SK-N-SH treated with all-trans-retinoic acid at 6 μM for 48 hours (cell line): ENCODE measurements around the gene TMEM94.

Source experiments
- ATAC-seq: fragments of 200-7000 bp; cut with Tn5 transposase; 3 replicates; pipeline ENCODE4 v1.9.1; 2020; ENCODE audit warnings: mild to moderate bottlenecking, moderate library complexity
- ARNTL ChIP-seq: fragments of 450-650 bp; formaldehyde crosslinking; IDR thresholded peaks from 2 replicates; pipeline ENCODE4 v1.5.0; 2020; ENCODE audit warnings: low read depth, mild to moderate bottlenecking, moderate library complexity, borderline replicate concordance
- BACH2 ChIP-seq: fragments of 250-450 bp; sonication (Bioruptor Pico); IDR thresholded peaks from 2 replicates; pipeline ENCODE4 v1.9.0; 2021; ENCODE audit warnings: mild to moderate bottlenecking, borderline replicate concordance
- CSDC2 ChIP-seq: fragments of 250-450 bp; sonication (Bioruptor Pico); IDR thresholded peaks from 2 replicates; pipeline ENCODE4 v1.5.0; 2020; ENCODE audit warnings: mild to moderate bottlenecking, moderate library complexity
- ESRRG ChIP-seq: fragments of 250-450 bp; sonication (Bioruptor Pico); IDR thresholded peaks from 2 replicates; pipeline ENCODE4 v1.6.1; 2021; ENCODE audit warnings: mild to moderate bottlenecking
- ISL1 ChIP-seq: fragments of 250-450 bp; sonication (Bioruptor Pico); IDR thresholded peaks from 2 replicates; pipeline ENCODE4 v2.1.2; 2022; ENCODE audit warnings: mild to moderate bottlenecking, moderate library complexity
- OSR1 ChIP-seq: fragments of 250-450 bp; sonication (Bioruptor Pico); IDR thresholded peaks from 2 replicates; pipeline ENCODE4 v1.8.0; 2022; ENCODE audit warnings: moderate library complexity, mild to moderate bottlenecking, inconsistent platforms
- PPARA ChIP-seq: fragments of 250-450 bp; sonication (Bioruptor Pico); IDR thresholded peaks from 2 replicates; pipeline ENCODE4 v1.5.0; 2020; ENCODE audit warnings: mild to moderate bottlenecking, borderline replicate concordance
- RARB ChIP-seq: fragments of 250-450 bp; sonication (Bioruptor Pico); IDR thresholded peaks from 2 replicates; pipeline ENCODE4 v1.8.0; 2021; ENCODE audit warnings: mild to moderate bottlenecking, moderate library complexity
- SNAI2 ChIP-seq: fragments of 250-450 bp; sonication (Bioruptor Pico); IDR thresholded peaks from 2 replicates; pipeline ENCODE4 v1.5.0; 2020; ENCODE audit warnings: mild to moderate bottlenecking, moderate library complexity
- TCF4 ChIP-seq: fragments of 250-450 bp; sonication (Bioruptor Pico); IDR thresholded peaks from 2 replicates; pipeline ENCODE4 v1.8.0; 2021; ENCODE audit warnings: mild to moderate bottlenecking, moderate library complexity, borderline replicate concordance
- TOX ChIP-seq: fragments of 250-450 bp; sonication (Bioruptor Pico); IDR thresholded peaks from 2 replicates; pipeline ENCODE4 v1.8.0; 2021; ENCODE audit warnings: mild to moderate bottlenecking, moderate library complexity, borderline replicate concordance
- ZC3H10 ChIP-seq: fragments of 250-450 bp; sonication (Bioruptor Pico); IDR thresholded peaks from 2 replicates; pipeline ENCODE4 v1.5.1; 2021; ENCODE audit warnings: mild to moderate bottlenecking, moderate library complexity
- ZFP3 ChIP-seq: fragments of 250-450 bp; sonication (Bioruptor Pico); IDR thresholded peaks from 2 replicates; pipeline ENCODE4 v1.5.0; 2020; ENCODE audit warnings: mild to moderate bottlenecking, moderate library complexity
- ZFP30 ChIP-seq: fragments of 450-650 bp; formaldehyde crosslinking; IDR thresholded peaks from 2 replicates; pipeline ENCODE4 v1.5.0; 2022; ENCODE audit warnings: mild to moderate bottlenecking, moderate library complexity
- ZNF565 ChIP-seq: fragments of 450-650 bp; formaldehyde crosslinking; conservative IDR thresholded peaks from 2 replicates; pipeline ENCODE4 v1.5.0; 2020; ENCODE audit warnings: low read depth, mild to moderate bottlenecking, moderate library complexity
- ZNF70 ChIP-seq: fragments of 450-650 bp; formaldehyde crosslinking; IDR thresholded peaks from 2 replicates; pipeline ENCODE4 v1.5.0; 2020; ENCODE audit warnings: mild to moderate bottlenecking, moderate library complexity
- ZNF8 ChIP-seq: fragments of 450-650 bp; formaldehyde crosslinking; IDR thresholded peaks from 2 replicates; pipeline ENCODE4 v1.5.0; 2020; ENCODE audit warnings: mild to moderate bottlenecking, moderate library complexity
- TF ChIP-seq, protein P1 (sequence below): fragments of 250-450 bp; sonication (Bioruptor Pico); IDR thresholded peaks from 2 replicates; pipeline ENCODE4 v1.5.0; 2020; ENCODE audit warnings: mild to moderate bottlenecking, moderate library complexity
- TF ChIP-seq, protein P2 (sequence below): fragments of 250-450 bp; sonication (Bioruptor Pico); IDR thresholded peaks from 2 replicates; pipeline ENCODE4 v1.8.0; 2020; ENCODE audit warnings: mild to moderate bottlenecking, moderate library complexity, borderline replicate concordance
- TF ChIP-seq, protein P3 (sequence below): fragments of 250-450 bp; sonication (Bioruptor Pico); IDR thresholded peaks from 2 replicates; pipeline ENCODE4 v1.5.1; 2020; ENCODE audit warnings: low read depth, mild to moderate bottlenecking, moderate library complexity
- TF ChIP-seq, protein P4 (sequence below): fragments of 250-450 bp; sonication (Bioruptor Pico); IDR thresholded peaks from 2 replicates; pipeline ENCODE4 v1.5.1; 2021; ENCODE audit warnings: mild to moderate bottlenecking, moderate library complexity

TMEM94 gene

DNA sequence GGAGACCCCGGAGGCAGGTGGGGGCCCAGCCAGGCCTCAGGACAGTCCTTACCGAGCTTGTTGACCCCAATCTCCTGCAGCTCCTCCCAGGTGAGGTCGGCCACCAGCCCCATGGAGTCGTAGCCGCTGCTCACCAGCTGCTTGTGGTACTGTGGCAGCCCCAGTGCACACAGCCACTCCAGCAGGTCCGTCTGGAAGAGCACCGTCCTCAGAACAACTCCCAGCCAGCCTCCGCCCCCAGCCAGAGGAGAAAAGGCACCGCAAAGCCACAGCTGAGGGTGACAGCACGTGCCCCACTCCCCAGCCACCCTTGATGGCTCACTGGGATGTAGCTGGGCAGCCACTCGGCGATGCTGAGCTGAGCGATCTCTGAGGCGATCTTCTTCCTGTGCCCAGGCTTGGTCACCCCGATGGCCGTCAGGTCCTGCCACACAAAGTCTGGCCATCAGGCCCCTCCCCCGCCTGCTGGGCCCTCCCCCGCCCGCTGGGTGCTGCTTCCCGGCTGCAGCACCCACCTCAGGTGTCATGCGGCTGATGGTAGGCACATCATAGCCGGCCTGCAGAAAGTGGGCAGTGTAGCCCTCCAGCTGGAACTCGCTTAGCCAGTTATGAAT, 47.0 kb downstream of the TMEM94 start:
- TF ChIP-seq, protein P1, sequence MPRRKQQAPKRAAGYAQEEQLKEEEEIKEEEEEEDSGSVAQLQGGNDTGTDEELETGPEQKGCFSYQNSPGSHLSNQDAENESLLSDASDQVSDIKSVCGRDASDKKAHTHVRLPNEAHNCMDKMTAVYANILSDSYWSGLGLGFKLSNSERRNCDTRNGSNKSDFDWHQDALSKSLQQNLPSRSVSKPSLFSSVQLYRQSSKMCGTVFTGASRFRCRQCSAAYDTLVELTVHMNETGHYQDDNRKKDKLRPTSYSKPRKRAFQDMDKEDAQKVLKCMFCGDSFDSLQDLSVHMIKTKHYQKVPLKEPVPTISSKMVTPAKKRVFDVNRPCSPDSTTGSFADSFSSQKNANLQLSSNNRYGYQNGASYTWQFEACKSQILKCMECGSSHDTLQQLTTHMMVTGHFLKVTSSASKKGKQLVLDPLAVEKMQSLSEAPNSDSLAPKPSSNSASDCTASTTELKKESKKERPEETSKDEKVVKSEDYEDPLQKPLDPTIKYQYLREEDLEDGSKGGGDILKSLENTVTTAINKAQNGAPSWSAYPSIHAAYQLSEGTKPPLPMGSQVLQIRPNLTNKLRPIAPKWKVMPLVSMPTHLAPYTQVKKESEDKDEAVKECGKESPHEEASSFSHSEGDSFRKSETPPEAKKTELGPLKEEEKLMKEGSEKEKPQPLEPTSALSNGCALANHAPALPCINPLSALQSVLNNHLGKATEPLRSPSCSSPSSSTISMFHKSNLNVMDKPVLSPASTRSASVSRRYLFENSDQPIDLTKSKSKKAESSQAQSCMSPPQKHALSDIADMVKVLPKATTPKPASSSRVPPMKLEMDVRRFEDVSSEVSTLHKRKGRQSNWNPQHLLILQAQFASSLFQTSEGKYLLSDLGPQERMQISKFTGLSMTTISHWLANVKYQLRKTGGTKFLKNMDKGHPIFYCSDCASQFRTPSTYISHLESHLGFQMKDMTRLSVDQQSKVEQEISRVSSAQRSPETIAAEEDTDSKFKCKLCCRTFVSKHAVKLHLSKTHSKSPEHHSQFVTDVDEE (CRISPR knock-in tag): no peak
- TF ChIP-seq OSR1 (CRISPR knock-in tag): no peak
- TF ChIP-seq ZNF70 (CRISPR knock-in tag): no peak
- no peak for TF ChIP-seq TCF4 (CRISPR knock-in tag)
- TF ChIP-seq SNAI2: no peak
- TF ChIP-seq RARB (CRISPR knock-in tag): no peak
- TF ChIP-seq ZC3H10 (CRISPR knock-in tag): no peak
- TF ChIP-seq, protein P2, sequence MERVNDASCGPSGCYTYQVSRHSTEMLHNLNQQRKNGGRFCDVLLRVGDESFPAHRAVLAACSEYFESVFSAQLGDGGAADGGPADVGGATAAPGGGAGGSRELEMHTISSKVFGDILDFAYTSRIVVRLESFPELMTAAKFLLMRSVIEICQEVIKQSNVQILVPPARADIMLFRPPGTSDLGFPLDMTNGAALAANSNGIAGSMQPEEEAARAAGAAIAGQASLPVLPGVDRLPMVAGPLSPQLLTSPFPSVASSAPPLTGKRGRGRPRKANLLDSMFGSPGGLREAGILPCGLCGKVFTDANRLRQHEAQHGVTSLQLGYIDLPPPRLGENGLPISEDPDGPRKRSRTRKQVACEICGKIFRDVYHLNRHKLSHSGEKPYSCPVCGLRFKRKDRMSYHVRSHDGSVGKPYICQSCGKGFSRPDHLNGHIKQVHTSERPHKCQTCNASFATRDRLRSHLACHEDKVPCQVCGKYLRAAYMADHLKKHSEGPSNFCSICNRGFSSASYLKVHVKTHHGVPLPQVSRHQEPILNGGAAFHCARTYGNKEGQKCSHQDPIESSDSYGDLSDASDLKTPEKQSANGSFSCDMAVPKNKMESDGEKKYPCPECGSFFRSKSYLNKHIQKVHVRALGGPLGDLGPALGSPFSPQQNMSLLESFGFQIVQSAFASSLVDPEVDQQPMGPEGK (CRISPR knock-in tag): no peak
- TF ChIP-seq, protein P3, sequence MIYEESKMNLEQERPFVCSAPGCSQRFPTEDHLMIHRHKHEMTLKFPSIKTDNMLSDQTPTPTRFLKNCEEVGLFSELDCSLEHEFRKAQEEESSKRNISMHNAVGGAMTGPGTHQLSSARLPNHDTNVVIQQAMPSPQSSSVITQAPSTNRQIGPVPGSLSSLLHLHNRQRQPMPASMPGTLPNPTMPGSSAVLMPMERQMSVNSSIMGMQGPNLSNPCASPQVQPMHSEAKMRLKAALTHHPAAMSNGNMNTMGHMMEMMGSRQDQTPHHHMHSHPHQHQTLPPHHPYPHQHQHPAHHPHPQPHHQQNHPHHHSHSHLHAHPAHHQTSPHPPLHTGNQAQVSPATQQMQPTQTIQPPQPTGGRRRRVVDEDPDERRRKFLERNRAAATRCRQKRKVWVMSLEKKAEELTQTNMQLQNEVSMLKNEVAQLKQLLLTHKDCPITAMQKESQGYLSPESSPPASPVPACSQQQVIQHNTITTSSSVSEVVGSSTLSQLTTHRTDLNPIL: no peak
- TF ChIP-seq ISL1 (CRISPR knock-in tag): no peak
- TF ChIP-seq CSDC2 (CRISPR knock-in tag): no peak
- TF ChIP-seq, protein P4, sequence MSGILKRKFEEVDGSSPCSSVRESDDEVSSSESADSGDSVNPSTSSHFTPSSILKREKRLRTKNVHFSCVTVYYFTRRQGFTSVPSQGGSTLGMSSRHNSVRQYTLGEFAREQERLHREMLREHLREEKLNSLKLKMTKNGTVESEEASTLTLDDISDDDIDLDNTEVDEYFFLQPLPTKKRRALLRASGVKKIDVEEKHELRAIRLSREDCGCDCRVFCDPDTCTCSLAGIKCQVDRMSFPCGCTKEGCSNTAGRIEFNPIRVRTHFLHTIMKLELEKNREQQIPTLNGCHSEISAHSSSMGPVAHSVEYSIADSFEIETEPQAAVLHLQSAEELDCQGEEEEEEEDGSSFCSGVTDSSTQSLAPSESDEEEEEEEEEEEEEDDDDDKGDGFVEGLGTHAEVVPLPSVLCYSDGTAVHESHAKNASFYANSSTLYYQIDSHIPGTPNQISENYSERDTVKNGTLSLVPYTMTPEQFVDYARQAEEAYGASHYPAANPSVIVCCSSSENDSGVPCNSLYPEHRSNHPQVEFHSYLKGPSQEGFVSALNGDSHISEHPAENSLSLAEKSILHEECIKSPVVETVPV: no peak
- TF ChIP-seq ARNTL: no peak
- no peak for ATAC-seq

DNA sequence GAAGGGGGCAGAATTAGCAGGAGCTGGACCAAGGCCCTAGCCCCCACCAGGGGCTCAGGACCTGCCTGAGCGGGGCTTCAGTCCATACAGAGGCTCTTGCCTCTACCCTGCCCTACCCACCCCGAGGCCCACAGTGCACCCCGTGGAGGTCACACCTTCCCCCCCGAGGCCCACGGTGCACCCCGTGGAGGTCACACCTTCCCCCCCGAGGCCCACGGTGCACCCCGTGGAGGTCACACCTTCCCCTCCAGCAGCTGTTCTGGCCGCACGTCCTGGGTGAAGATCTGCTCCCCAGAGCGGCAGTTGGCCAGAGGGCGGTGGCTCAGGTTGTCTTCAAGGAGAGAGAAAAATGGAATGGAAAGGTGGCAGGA, 47.5 kb downstream of the TMEM94 start:
- no peak; the same call in 2 of the 3 replicates for ATAC-seq
- no peak for TF ChIP-seq ARNTL
- TF ChIP-seq, protein P1 (CRISPR knock-in tag): no peak
- TF ChIP-seq, protein P3: no peak
- no peak for TF ChIP-seq TOX
- TF ChIP-seq ZC3H10 (CRISPR knock-in tag): no peak
- no peak for TF ChIP-seq PPARA (CRISPR knock-in tag)
- TF ChIP-seq, protein P4: no peak
- no peak for TF ChIP-seq ISL1 (CRISPR knock-in tag)
- no peak for TF ChIP-seq ZNF565 (CRISPR knock-in tag)
- no peak for TF ChIP-seq SNAI2
- TF ChIP-seq ZNF8 (CRISPR knock-in tag): no peak
- no peak for TF ChIP-seq ZFP3 (CRISPR knock-in tag)
- no peak for TF ChIP-seq ZNF70 (CRISPR knock-in tag)
- TF ChIP-seq ZFP30 (CRISPR knock-in tag): no peak
- TF ChIP-seq BACH2 (CRISPR knock-in tag): no peak
- no peak for TF ChIP-seq RARB (CRISPR knock-in tag)
- TF ChIP-seq ESRRG (CRISPR knock-in tag): no peak
- TF ChIP-seq, protein P2 (CRISPR knock-in tag): no peak
- no peak for TF ChIP-seq TCF4 (CRISPR knock-in tag)
- TF ChIP-seq OSR1 (CRISPR knock-in tag): no peak
